ENCODE measurements around the gene KCNMB2.

DNA sequence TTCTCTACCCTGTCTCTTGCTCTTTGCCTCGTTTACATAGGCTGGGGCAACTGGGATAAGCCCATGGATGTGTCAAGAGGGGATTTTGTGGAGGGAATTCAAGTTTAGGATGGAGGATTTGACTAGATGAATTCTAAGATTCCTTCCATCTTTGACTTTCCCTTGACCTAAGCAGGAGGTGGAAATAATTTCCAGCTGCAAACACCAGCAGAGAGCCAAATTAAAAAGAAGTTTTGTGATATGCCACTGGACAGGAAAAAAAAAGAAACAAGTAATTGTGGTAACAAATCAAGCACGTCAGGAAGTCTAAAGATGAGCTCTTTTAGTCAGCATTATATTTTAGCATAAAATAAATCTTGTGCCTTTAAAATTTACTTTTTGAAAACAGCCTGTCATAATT, 49.8 kb downstream of the KCNMB2 start:
- TF ChIP-seq, protein P1, sequence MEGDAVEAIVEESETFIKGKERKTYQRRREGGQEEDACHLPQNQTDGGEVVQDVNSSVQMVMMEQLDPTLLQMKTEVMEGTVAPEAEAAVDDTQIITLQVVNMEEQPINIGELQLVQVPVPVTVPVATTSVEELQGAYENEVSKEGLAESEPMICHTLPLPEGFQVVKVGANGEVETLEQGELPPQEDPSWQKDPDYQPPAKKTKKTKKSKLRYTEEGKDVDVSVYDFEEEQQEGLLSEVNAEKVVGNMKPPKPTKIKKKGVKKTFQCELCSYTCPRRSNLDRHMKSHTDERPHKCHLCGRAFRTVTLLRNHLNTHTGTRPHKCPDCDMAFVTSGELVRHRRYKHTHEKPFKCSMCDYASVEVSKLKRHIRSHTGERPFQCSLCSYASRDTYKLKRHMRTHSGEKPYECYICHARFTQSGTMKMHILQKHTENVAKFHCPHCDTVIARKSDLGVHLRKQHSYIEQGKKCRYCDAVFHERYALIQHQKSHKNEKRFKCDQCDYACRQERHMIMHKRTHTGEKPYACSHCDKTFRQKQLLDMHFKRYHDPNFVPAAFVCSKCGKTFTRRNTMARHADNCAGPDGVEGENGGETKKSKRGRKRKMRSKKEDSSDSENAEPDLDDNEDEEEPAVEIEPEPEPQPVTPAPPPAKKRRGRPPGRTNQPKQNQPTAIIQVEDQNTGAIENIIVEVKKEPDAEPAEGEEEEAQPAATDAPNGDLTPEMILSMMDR (conservative IDR thresholded peaks at IDR 0.05 in 1 of 2, IDR thresholded peaks at IDR 0.05 in 1 of 2; ENCODE audit: low read depth in 1 of 2, low read length in 2 of 2), result no peak
- TF ChIP-seq EZH2 (IDR thresholded peaks at IDR 0.05; ENCODE audit: low read length, missing control alignments), result no peak

Measured in fibroblast of lung (primary cell).